CD8-positive, alpha-beta memory T cell (primary cell): ENCODE measurements around the gene NXF1. TPM values are rescaled to one million over a fixed set of nuclear protein-coding genes. Genes with fewer than 3 reads are reported as not detected.

Experiments
- CTCF ChIA-PET: fragments of 350-600 bp; sonication (Branson Sonifier 250); formaldehyde crosslinking; loops from one replicate; lab custom pipeline; 2021; ENCODE audit warnings: antibody characterized with exemption; lab: Charles Lee
- POLR2A ChIA-PET: fragments of 350-600 bp; sonication (Branson Sonifier 250); formaldehyde crosslinking; loops from one replicate; lab custom pipeline; 2021; ENCODE audit warnings: antibody characterized with exemption; lab: Charles Lee
- DNase-seq, 5 donors: peaks; one replicate each; pipeline versions ENCODE4 v3.0.0 to v3.0.0-alpha.2; 2020 to 2022; ENCODE audit warnings: mixed read lengths in 1 of 5
- H3K27ac ChIP-seq: one replicate; pipeline ENCODE4 v1.7.0; 2013; ENCODE audit warnings: low read depth, mild to moderate bottlenecking, low read length, moderate library complexity
- H3K27me3 ChIP-seq: 2 replicates; pipeline ENCODE4 v1.7.0; 2013; ENCODE audit warnings: low read length, mild to moderate bottlenecking; ENCODE audit not compliant: insufficient read depth, poor library complexity, severe bottlenecking
- H3K36me3 ChIP-seq: 2 replicates; pipeline ENCODE4 v1.7.0; 2013; ENCODE audit warnings: mild to moderate bottlenecking, low read length, moderate library complexity; ENCODE audit not compliant: insufficient read depth
- H3K4me1 ChIP-seq: 2 replicates; pipeline ENCODE4 v1.7.0; 2013; ENCODE audit warnings: mild to moderate bottlenecking, low read length, moderate library complexity; ENCODE audit not compliant: insufficient read depth
- H3K4me3 ChIP-seq: 2 replicates; pipeline ENCODE4 v1.7.0; 2013; ENCODE audit warnings: mild to moderate bottlenecking, low read length
- H3K9me3 ChIP-seq: 2 replicates; pipeline ENCODE4 v1.7.0; 2013; ENCODE audit warnings: mild to moderate bottlenecking, low read length
- H3K27ac Mint-ChIP-seq, 8 donors: one replicate each; pipeline ENCODE4 v1.8.0; 2020 to 2021; ENCODE audit warnings: mixed read lengths in 8 of 8, mild to moderate bottlenecking in 6 of 8, inconsistent platforms in 3 of 8, moderate library complexity in 3 of 8
- H3K27me3 Mint-ChIP-seq, 2 donors: one replicate each; pipeline ENCODE4 v1.8.0; 2020 to 2021; ENCODE audit warnings: mixed read lengths in 2 of 2, mild to moderate bottlenecking in 1 of 2, moderate library complexity in 1 of 2
- H3K36me3 Mint-ChIP-seq, 3 donors: one replicate each; pipeline ENCODE4 v1.8.0; 2020 to 2021; ENCODE audit warnings: mixed read lengths in 3 of 3, inconsistent platforms in 1 of 3, mild to moderate bottlenecking in 1 of 3
- H3K4me1 Mint-ChIP-seq, 3 donors: one replicate each; pipeline ENCODE4 v1.8.0; 2020 to 2021; ENCODE audit warnings: mixed read lengths in 3 of 3, inconsistent platforms in 1 of 3, mild to moderate bottlenecking in 1 of 3
- H3K4me3 Mint-ChIP-seq, 7 donors: one replicate each; pipeline ENCODE4 v1.8.0; 2020 to 2021; ENCODE audit warnings: mixed read lengths in 7 of 7, mild to moderate bottlenecking in 6 of 7, moderate library complexity in 4 of 7, inconsistent platforms in 2 of 7
- H3K9me3 Mint-ChIP-seq, 5 donors: one replicate each; pipeline ENCODE4 v1.8.0; 2020 to 2022; ENCODE audit warnings: mixed read lengths in 5 of 5, mild to moderate bottlenecking in 3 of 5, moderate library complexity in 2 of 5, inconsistent platforms in 1 of 5
- polyA plus RNA-seq: library from polyadenylated mRNA; unstranded; fragments of 300-500 nt; fragmentation: Illumina TruSeq; gene quantifications from one replicate; pipeline ENCODE4 v1.2.3, GENCODE V29; 2021
- total RNA-seq, 2 experiments: library from RNA; stranded (reverse); gene quantifications; one replicate each; pipeline ENCODE4 v1.2.3, GENCODE V29; 2021

Gene NXF1
- total and polyA plus RNA-seq, 3 experiments from 2014 or later: 81.2 to 126 (median 112) TPM

DNA sequence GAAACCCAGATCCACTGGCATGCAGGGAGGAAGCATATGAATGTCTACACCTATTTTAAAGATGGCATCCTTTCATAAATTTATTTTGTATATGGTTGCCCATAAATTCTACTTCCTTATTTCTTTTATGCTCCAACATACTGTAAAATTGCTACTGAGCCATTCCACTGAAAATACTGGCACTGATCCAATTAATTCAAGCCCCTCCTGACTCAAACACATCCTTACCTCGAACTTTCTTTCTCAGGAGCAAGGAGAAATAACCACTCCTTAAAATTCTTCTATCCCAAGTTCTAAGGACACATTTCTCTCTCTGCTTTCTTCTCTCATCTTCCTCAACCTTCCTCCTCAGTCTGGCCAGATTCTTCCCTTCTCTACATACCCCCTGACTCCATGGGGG, 5.5 kb upstream of the NXF1 start:
- POLR2A ChIA-PET: interaction anchor here (0.7 kb wide), 1 partner anchor 18 kb away, joined by 3 read pairs; no protein-coding TSS in a partner anchor

DNA sequence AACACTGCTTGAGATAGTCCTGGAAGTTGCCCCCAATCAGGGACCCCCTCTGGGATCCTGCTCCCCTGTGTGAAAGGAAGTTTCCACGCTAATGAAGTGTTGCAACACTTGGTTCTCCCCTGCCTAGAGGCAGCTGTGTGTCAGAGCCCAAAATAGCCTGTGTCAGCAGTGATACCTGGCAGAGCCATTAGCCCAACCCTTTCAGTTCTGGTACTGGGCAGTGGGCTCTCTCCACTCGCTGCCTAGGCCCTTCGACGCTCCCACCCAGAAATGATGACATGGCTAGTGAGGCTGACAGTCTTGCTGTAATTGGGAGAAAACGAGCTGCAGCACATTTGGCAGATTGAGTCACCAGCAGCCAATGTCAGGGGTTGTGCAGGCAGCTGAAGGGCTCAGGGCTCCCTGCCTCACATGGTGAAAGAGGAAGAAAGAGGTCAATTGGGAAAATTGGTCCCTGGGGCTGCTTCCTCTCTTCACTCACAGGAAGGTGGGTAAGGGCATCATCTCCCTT, 1.4 kb upstream of the NXF1 start:
- peak overlapping the region in 6 of 8 donors; percentile 91 to 99 (median 96) for H3K27ac Mint-ChIP-seq
- H3K27me3 Mint-ChIP-seq: peaks cover 0 to 3% of the 10 kb centered on the region in 2 donors
- H3K4me3 ChIP-seq: no peak overlapping the region
- H3K4me1 Mint-ChIP-seq: peaks cover 26 to 39% (median 28%) of the 10 kb centered on the region in 3 donors
- ChIA-PET CTCF (interaction anchor here (1.0 to 3.4 kb wide), 5 partner anchors 8 to 75 kb away, joined by 3 to 20 read pairs (median 4); partner anchors contain the start of genes POLR2G, SLC3A2, TMEM179B and ZBTB3), POLR2A (interaction anchor here (0.6 to 2.1 kb wide), 11 partner anchors 10 to 74 kb away, joined by 3 to 21 read pairs (median 9); partner anchors contain the start of genes SLC3A2, STX5, TMEM179B and WDR74)
- H3K36me3 Mint-ChIP-seq: peaks cover 0 to 37% (median 4%) of the 10 kb centered on the region in 3 donors
- H3K4me3 Mint-ChIP-seq: peak overlapping the region; percentile 96 to 99 (median 99)
- no peaks in the 10 kb centered on the region for H3K9me3 Mint-ChIP-seq
- H3K4me1 ChIP-seq: peaks cover 22% of the 10 kb centered on the region
- no peak for DNase-seq
- H3K27me3 ChIP-seq: no peaks in the 10 kb centered on the region
- no peak overlapping the region for H3K27ac ChIP-seq
- H3K36me3 ChIP-seq: peaks cover 14% of the 10 kb centered on the region
- no peaks in the 10 kb centered on the region for H3K9me3 ChIP-seq

More for the DNA sequence above, 5.5 kb upstream of the NXF1 start:
- Mint-ChIP-seq H3K9me3 (no peaks in the 10 kb centered on the region), H3K36me3 (peaks cover 0 to 12% (median 2%) of the 10 kb centered on the region in 3 donors), H3K27me3 (no peaks in the 10 kb centered on the region), H3K4me3 (peak overlapping the region in 1 of 7 donors; percentile 41), H3K27ac (peak overlapping the region in 6 of 8 donors; percentile 5 to 57 (median 36)), H3K4me1 (peaks cover 6% of the 10 kb centered on the region in 3 donors)
- no peaks in the 10 kb centered on the region for H3K36me3 ChIP-seq
- no peak overlapping the region for H3K27ac ChIP-seq
- peaks cover 8% of the 10 kb centered on the region for H3K4me1 ChIP-seq
- H3K9me3 ChIP-seq: no peaks in the 10 kb centered on the region
- CTCF ChIA-PET: no interaction called here
- no peaks in the 10 kb centered on the region for H3K27me3 ChIP-seq
- H3K4me3 ChIP-seq: no peak overlapping the region
- DNase-seq: no peak

DNA sequence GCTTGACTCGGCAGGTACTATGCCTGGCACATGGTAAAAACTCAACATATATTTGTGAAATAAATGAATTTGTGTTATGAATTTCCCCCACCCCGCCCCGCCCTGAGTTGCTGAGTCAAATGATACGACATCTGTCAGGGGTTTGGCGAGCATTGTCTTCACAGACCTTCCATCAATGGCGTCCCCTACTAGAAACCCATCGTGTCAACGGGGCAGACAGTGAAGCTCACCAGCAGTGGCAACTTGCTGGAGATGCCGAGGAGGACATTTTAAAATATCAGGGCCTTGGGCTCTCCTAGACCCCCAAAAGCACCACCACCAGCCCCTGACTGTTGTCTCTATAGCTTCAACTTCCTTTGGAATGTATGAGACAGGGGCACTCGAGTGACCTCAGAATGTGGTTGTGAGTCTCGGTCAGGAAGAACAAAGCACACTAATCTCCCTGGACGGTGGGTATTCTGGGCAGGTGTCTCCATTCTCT, 761 bp upstream of the NXF1 start:
- H3K36me3 ChIP-seq: peaks cover 21% of the 10 kb centered on the region
- H3K36me3 Mint-ChIP-seq: peaks cover 0 to 43% (median 5%) of the 10 kb centered on the region in 3 donors
- no peaks in the 10 kb centered on the region for H3K9me3 Mint-ChIP-seq
- peaks cover 26 to 44% (median 30%) of the 10 kb centered on the region in 3 donors for H3K4me1 Mint-ChIP-seq
- ChIA-PET POLR2A (interaction anchor here (0.6 to 2.1 kb wide), 16 partner anchors 9 to 159 kb away, joined by 3 to 21 read pairs (median 6); partner anchors contain the start of genes GANAB, HNRNPUL2, SLC3A2 and STX5), CTCF (interaction anchor here (0.7 to 3.4 kb wide), 7 partner anchors 9 to 75 kb away, joined by 3 to 20 read pairs (median 3); partner anchors contain the start of genes POLR2G, SLC3A2, STX5 and TMEM179B)
- H3K27ac ChIP-seq: peak overlapping the region; percentile 95
- H3K27me3 Mint-ChIP-seq: peaks cover 0 to 3% of the 10 kb centered on the region in 2 donors
- no peak for DNase-seq
- peak overlapping the region; percentile 70 for H3K4me3 ChIP-seq
- H3K4me1 ChIP-seq: peaks cover 26% of the 10 kb centered on the region
- H3K4me3 Mint-ChIP-seq: peak overlapping the region; percentile 96 to 99 (median 99)
- H3K27ac Mint-ChIP-seq: peak overlapping the region; percentile 87 to 99 (median 96)
- no peaks in the 10 kb centered on the region for H3K9me3 ChIP-seq
- H3K27me3 ChIP-seq: no peaks in the 10 kb centered on the region

DNA sequence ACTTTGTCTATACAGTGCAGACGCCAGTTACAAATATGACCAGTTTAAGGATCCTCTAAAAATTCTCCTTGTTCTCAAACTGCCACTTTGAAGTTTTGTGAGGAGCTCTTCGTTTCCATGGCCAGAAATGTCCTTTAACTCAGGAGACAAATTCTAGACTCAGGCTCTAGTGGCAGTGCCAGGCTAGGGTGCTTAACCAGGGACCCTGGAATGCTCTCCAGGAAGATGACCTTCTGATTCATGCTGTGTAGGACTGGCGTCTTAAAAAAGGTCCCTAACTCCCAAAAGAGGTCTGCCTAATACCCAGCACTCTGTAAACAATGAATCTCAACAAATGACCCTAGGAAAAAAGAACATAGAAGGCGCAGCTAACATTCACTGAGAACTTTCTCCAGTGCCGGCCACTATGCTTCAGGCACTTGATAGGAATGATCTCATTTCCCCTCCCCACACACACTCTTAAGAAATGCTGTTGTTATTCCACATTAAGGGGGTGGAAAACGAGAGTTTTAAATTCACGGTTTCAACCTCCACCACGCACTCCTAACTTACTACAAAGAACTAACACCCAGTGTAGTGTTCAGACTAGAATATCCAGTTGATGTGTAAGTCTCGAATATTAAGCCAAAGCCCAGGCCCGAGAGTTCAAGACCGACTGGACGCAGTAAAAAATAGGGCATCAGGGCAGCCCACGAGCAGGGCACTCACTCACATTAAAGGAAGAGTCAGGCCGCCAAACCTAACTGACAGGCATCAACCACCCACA, 747 bp downstream of the NXF1 start:
- no peak for DNase-seq
- H3K4me1 ChIP-seq: peaks cover 26% of the 10 kb centered on the region
- H3K4me3 ChIP-seq: peak overlapping the region; percentile 70
- peak overlapping the region; percentile 95 for H3K27ac ChIP-seq
- H3K36me3 ChIP-seq: peaks cover 33% of the 10 kb centered on the region
- ChIA-PET POLR2A (interaction anchor here (0.6 to 2.0 kb wide), 5 partner anchors 17 to 37 kb away, joined by 3 to 13 read pairs (median 4); partner anchors contain the start of genes STX5, TEX54, TMEM179B and WDR74), CTCF (interaction anchor here (1.1 to 2.6 kb wide), 2 partner anchors 14 to 17 kb away, joined by 3 to 18 read pairs; partner anchors contain the start of gene TMEM179B)
- no peaks in the 10 kb centered on the region for H3K9me3 ChIP-seq
- Mint-ChIP-seq H3K27me3 (peaks cover 0 to 3% of the 10 kb centered on the region in 2 donors), H3K4me1 (peaks cover 26 to 47% (median 30%) of the 10 kb centered on the region in 3 donors), H3K4me3 (peak overlapping the region; percentile 96 to 99 (median 99)), H3K27ac (peak overlapping the region; percentile 75 to 99 (median 96)), H3K9me3 (no peaks in the 10 kb centered on the region), H3K36me3 (peaks cover 0 to 56% (median 7%) of the 10 kb centered on the region in 3 donors)
- H3K27me3 ChIP-seq: no peaks in the 10 kb centered on the region

DNA sequence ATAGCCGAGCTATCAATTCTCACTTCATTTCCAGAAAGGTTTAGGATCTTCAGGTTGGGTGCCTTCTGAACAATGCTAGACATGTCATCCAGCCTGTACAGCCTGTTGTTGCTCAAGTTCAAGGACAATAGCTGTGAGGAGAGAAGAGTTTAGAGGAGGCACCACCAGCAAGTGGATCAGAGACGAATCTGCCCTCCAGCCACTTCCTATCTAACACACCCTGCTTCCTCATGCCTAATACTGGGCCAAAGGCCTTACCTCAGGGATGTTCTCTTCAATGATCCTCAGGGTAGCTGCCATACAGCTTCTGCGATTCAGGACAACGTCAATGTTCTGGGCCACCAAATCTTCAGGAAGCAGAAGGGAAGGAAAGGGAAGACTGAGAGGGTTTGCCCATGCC, 4.2 kb downstream of the NXF1 start:
- no peak overlapping the region for H3K4me3 ChIP-seq
- peak overlapping the region in 4 of 8 donors; percentile 12 to 78 (median 22) for H3K27ac Mint-ChIP-seq

DNA sequence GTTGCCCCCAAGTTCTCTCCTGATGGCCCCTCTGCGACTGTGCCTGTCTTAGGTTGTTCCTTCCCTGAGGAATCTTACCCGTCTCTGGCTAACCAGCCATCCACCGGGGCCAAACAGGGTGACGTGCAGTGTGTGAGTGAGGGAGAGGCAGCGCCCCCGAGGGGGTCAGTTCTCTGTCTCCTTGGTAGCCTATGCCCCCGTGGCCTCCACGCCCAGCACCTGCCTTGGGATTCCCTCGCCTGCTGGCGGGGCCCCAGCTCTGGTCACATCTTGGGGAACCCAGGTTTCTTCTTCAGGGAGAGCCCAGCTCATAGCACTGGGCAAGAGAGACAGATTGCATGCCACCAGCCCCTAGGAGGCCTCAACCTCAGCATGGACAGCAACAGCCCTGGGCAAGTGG, 5.8 kb downstream of the NXF1 start:
- H3K27ac Mint-ChIP-seq: no peak overlapping the region
- H3K9me3 Mint-ChIP-seq: no peaks in the 10 kb centered on the region
- H3K36me3 ChIP-seq: peaks cover 79% of the 10 kb centered on the region

More for the DNA sequence above, 4.2 kb downstream of the NXF1 start:
- Histone ChIP-seq H3K27me3 (no peaks in the 10 kb centered on the region), H3K9me3 (no peaks in the 10 kb centered on the region), H3K36me3 (peaks cover 64% of the 10 kb centered on the region), H3K27ac (no peak overlapping the region), H3K4me1 (peaks cover 21% of the 10 kb centered on the region)
- POLR2A ChIA-PET: interaction anchor here (0.5 to 2.3 kb wide), 3 partner anchors 14 to 161 kb away, joined by 3 to 14 read pairs (median 6); partner anchors contain the start of genes TMEM179B and WDR74
- CTCF ChIA-PET: interaction anchor here (2.4 kb wide), 1 partner anchor 14 kb away, joined by 13 read pairs; the partner anchor contains the start of gene TMEM179B
- Mint-ChIP-seq H3K4me3 (peak overlapping the region in 2 of 7 donors; percentile 28 to 62), H3K27me3 (peaks cover 0 to 3% of the 10 kb centered on the region in 2 donors), H3K36me3 (peaks cover 4 to 86% (median 16%) of the 10 kb centered on the region in 3 donors), H3K9me3 (no peaks in the 10 kb centered on the region), H3K4me1 (peaks cover 23 to 44% (median 28%) of the 10 kb centered on the region in 3 donors)
- DNase-seq: no peak

DNA sequence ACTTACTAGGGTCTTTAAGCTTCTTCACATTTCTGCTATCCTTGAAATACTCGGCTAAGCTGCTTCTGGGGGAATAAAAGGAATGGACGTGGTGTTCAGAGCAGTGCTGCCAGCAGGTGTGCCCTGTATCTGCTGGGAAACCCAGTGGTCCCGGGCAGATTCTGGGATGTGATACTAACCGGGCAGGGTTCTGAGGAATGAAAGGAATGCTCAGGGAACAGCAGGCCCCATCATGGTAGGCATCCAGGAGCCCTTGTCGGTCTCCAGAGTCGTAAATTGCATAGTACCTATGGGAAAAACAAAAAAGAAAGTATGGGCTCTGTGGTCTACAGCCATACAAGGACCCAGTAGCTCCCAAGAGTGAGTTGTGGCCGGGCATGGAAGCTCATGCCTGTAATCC, 9.0 kb downstream of the NXF1 start:
- Mint-ChIP-seq H3K4me3 (no peak overlapping the region), H3K27ac (peak overlapping the region in 4 of 8 donors; percentile 32 to 63 (median 48)), H3K36me3 (peaks cover 4 to 88% (median 21%) of the 10 kb centered on the region in 3 donors), H3K9me3 (no peaks in the 10 kb centered on the region), H3K27me3 (no peaks in the 10 kb centered on the region), H3K4me1 (peaks cover 10 to 23% (median 20%) of the 10 kb centered on the region in 3 donors)
- Histone ChIP-seq H3K27me3 (no peaks in the 10 kb centered on the region), H3K4me3 (no peak overlapping the region), H3K27ac (no peak overlapping the region), H3K4me1 (peaks cover 11% of the 10 kb centered on the region), H3K36me3 (peaks cover 79% of the 10 kb centered on the region), H3K9me3 (no peaks in the 10 kb centered on the region)
- POLR2A ChIA-PET: interaction anchor here (0.6 to 1.0 kb wide), 5 partner anchors 9 to 117 kb away, joined by 3 to 5 read pairs (median 4); partner anchors contain the start of gene NXF1
- DNase-seq: no peak
- CTCF ChIA-PET: interaction anchor here (1.0 to 2.0 kb wide), 3 partner anchors 9 to 21 kb away, joined by 3 to 6 read pairs (median 3); no protein-coding TSS in a partner anchor

More for the DNA sequence above, 5.8 kb downstream of the NXF1 start:
- no peak overlapping the region for H3K27ac ChIP-seq
- H3K27me3 ChIP-seq: no peaks in the 10 kb centered on the region
- Mint-ChIP-seq H3K36me3 (peaks cover 4 to 92% (median 21%) of the 10 kb centered on the region in 3 donors), H3K4me3 (peak overlapping the region in 1 of 7 donors; percentile 45), H3K27me3 (no peaks in the 10 kb centered on the region), H3K4me1 (peaks cover 16 to 30% (median 17%) of the 10 kb centered on the region in 3 donors)
- H3K4me3 ChIP-seq: no peak overlapping the region
- ChIA-PET CTCF (interaction anchor here (2.4 kb wide), 1 partner anchor 13 kb away, joined by 13 read pairs; the partner anchor contains the start of gene TMEM179B), POLR2A (interaction anchor here (1.2 kb wide), 1 partner anchor 42 kb away, joined by 4 read pairs; no protein-coding TSS in a partner anchor)
- H3K4me1 ChIP-seq: peaks cover 17% of the 10 kb centered on the region
- DNase-seq: no peak
- no peaks in the 10 kb centered on the region for H3K9me3 ChIP-seq
